ENCODE results near the gene PAK6.

Gene PAK6

GRCh38 chr15:40275954-40276353 is 37.1 kb downstream of the PAK6 start:
- no peak for DNase-seq (ENCODE audit: extremely low read depth in 1 of 2, low read depth in 1 of 2)

GRCh38 chr15:40276927-40277326 is 38.1 kb downstream of the PAK6 start:
- no peak for DNase-seq (ENCODE audit: extremely low read depth in 1 of 2, low read depth in 1 of 2)

- no peak for DNase-seq (ENCODE audit: extremely low read depth in 1 of 2, low read depth in 1 of 2)
These were observed 38.6 kb downstream of the PAK6 start for GRCh38 chr15:40277471-40277870.

- no peak for DNase-seq (ENCODE audit: extremely low read depth in 1 of 2, low read depth in 1 of 2)
These were observed 39.2 kb downstream of the PAK6 start for GRCh38 chr15:40278026-40278425.

GRCh38 chr15:40279437-40280141 is 40.7 kb downstream of the PAK6 start:
- peak; percentile 34 for DNase-seq (ENCODE audit: extremely low read depth in 1 of 2, low read depth in 1 of 2)

- DNase-seq (ENCODE audit: extremely low read depth in 1 of 2, low read depth in 1 of 2), result no peak
These were observed 41.6 kb downstream of the PAK6 start for GRCh38 chr15:40280260-40281056.

- no peak for DNase-seq (ENCODE audit: extremely low read depth in 1 of 2, low read depth in 1 of 2)
These were observed 42.4 kb downstream of the PAK6 start for GRCh38 chr15:40281057-40281800.

- no peak for DNase-seq (ENCODE audit: extremely low read depth in 1 of 2, low read depth in 1 of 2)
These were observed 42.9 kb downstream of the PAK6 start for GRCh38 chr15:40281801-40282146.

- DNase-seq (ENCODE audit: extremely low read depth in 1 of 2, low read depth in 1 of 2), result no peak
These were observed 43.4 kb downstream of the PAK6 start for GRCh38 chr15:40282147-40282868.

GRCh38 chr15:40282869-40283614 is 44.2 kb downstream of the PAK6 start, which contains the start of gene ANKRD63:
ANKRD63 (minus strand) TSS chr15:40283064; CDS start chr15:40282586, 478 bp downstream.
- no peak for DNase-seq (ENCODE audit: extremely low read depth in 1 of 2, low read depth in 1 of 2)

- DNase-seq (ENCODE audit: extremely low read depth in 1 of 2, low read depth in 1 of 2), result no peak
These were observed 44.9 kb downstream of the PAK6 start for GRCh38 chr15:40283615-40284300.

- no peak for DNase-seq (ENCODE audit: extremely low read depth in 1 of 2, low read depth in 1 of 2)
These were observed 46.3 kb downstream of the PAK6 start for GRCh38 chr15:40285151-40285550.

- no peak for DNase-seq (ENCODE audit: extremely low read depth in 1 of 2, low read depth in 1 of 2)
These were observed 46.7 kb downstream of the PAK6 start for GRCh38 chr15:40285554-40286011.

GRCh38 chr15:40286061-40286532 is 47.2 kb downstream of the PAK6 start:
- DNase-seq (ENCODE audit: extremely low read depth in 1 of 2, low read depth in 1 of 2), result no peak

- DNase-seq (ENCODE audit: extremely low read depth in 1 of 2, low read depth in 1 of 2), result no peak
These were observed 47.9 kb downstream of the PAK6 start for GRCh38 chr15:40286794-40287193.

GRCh38 chr15:40287505-40287904 is 48.6 kb downstream of the PAK6 start:
- DNase-seq (ENCODE audit: extremely low read depth in 1 of 2, low read depth in 1 of 2), result no peak

GRCh38 chr15:40287968-40288367 is 49.1 kb downstream of the PAK6 start:
- no peak for DNase-seq (ENCODE audit: extremely low read depth in 1 of 2, low read depth in 1 of 2)

- no peak for DNase-seq (ENCODE audit: extremely low read depth in 1 of 2, low read depth in 1 of 2)
These were observed 50.4 kb downstream of the PAK6 start for GRCh38 chr15:40289140-40289775.

- DNase-seq (ENCODE audit: extremely low read depth in 1 of 2, low read depth in 1 of 2), result no peak
These were observed 51.7 kb downstream of the PAK6 start for GRCh38 chr15:40290545-40290917.

Data from stimulated activated CD8-positive, alpha-beta memory T cell treated with anti-CD3 and anti-CD28 coated beads, Interleukin-7, amount 100 ng/mL, for 48 hours (primary cell).